ENCODE data around the gene BFSP2.

The BFSP2 gene

DNA sequence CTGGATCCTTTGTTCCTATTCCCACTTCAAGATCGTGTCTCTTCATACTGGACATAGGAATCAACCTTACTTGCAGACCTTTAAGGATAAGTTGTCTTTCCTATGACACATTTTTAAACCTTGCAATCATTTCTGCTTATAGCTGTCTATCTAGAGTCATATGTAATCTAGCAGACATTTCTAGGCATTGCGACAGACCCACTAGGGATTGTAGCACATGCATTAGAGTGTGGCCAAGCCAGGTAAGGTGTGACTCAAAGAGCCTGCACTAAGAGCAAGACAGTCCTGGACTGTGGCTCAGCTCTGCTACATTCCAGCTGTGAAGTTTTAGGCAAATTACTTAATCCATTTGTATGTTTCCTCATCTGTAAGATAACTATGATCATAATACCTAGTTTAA is 38.8 kb upstream of the BFSP2 start:
- TF ChIP-seq EZH2phosphoT487 (IDR thresholded peaks at IDR 0.05; ENCODE audit: low read length) (no peak), EZH2 (optimal IDR thresholded peaks at IDR 0.05; ENCODE audit: low read depth, low read length) (no peak)
- TF ChIP-seq, protein P1, sequence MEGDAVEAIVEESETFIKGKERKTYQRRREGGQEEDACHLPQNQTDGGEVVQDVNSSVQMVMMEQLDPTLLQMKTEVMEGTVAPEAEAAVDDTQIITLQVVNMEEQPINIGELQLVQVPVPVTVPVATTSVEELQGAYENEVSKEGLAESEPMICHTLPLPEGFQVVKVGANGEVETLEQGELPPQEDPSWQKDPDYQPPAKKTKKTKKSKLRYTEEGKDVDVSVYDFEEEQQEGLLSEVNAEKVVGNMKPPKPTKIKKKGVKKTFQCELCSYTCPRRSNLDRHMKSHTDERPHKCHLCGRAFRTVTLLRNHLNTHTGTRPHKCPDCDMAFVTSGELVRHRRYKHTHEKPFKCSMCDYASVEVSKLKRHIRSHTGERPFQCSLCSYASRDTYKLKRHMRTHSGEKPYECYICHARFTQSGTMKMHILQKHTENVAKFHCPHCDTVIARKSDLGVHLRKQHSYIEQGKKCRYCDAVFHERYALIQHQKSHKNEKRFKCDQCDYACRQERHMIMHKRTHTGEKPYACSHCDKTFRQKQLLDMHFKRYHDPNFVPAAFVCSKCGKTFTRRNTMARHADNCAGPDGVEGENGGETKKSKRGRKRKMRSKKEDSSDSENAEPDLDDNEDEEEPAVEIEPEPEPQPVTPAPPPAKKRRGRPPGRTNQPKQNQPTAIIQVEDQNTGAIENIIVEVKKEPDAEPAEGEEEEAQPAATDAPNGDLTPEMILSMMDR (IDR thresholded peaks at IDR 0.05; ENCODE audit: low read length) = no peak
- no peaks in the 10 kb centered on the region for H3K9me3 ChIP-seq (replicated peaks; ENCODE audit: insufficient read depth, low read length)
- no peak overlapping the region for H3K27ac ChIP-seq (ENCODE audit: low read length)
- H3K79me2 ChIP-seq (ENCODE audit: low read length) = no peaks in the 10 kb centered on the region
- H2AFZ ChIP-seq (ENCODE audit: low read length) = no peak overlapping the region
- H3K27me3 ChIP-seq (replicated peaks; ENCODE audit: insufficient read depth, low read length) = no peaks in the 10 kb centered on the region
- no peak for DNase-seq
- H3F3A ChIP-seq (ENCODE audit: insufficient read depth, low read length) = no peaks in the 10 kb centered on the region
- H3K36me3 ChIP-seq (replicated peaks; ENCODE audit: insufficient read depth, low read length) = no peaks in the 10 kb centered on the region
- H3K9ac ChIP-seq (ENCODE audit: low read length) = no peak overlapping the region
- no peak overlapping the region for H3K4me3 ChIP-seq (ENCODE audit: low read length)
- no peaks in the 10 kb centered on the region for H3K9me2 ChIP-seq (replicated peaks; ENCODE audit: insufficient read depth, low read length)
- H3K4me2 ChIP-seq (ENCODE audit: low read depth, low read length) = no peak overlapping the region
- H4K20me1 ChIP-seq (ENCODE audit: insufficient read depth, low read length) = no peaks in the 10 kb centered on the region
- H3K4me1 ChIP-seq (ENCODE audit: low read length) = no peaks in the 10 kb centered on the region

DNA sequence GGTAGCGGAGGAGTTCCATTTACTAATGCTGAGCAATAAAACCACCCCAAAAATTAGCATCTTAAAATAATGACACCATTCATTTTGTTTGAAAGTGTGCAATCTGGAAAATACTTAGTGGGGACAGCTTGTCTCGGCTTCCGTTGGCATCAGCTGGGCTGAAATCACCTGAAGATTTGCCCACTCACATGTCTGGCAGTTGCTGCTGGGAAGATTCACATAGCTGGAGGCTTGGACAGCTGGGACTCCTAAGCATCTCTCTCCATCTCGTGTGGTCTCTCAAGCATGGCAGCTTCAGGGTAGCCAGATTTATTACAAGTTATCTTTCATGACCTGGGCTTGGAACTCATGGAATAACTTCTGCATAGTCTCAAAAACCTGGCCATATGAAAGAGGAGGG is 38.4 kb upstream of the BFSP2 start:
- Histone ChIP-seq H3K27ac (ENCODE audit: low read length) (no peak overlapping the region), H3K4me3 (ENCODE audit: low read length) (no peak overlapping the region), H3K79me2 (ENCODE audit: low read length) (no peaks in the 10 kb centered on the region), H3K9me3 (replicated peaks; ENCODE audit: insufficient read depth, low read length) (no peaks in the 10 kb centered on the region), H3F3A (ENCODE audit: insufficient read depth, low read length) (no peaks in the 10 kb centered on the region), H3K4me1 (ENCODE audit: low read length) (no peaks in the 10 kb centered on the region), H2AFZ (ENCODE audit: low read length) (no peak overlapping the region), H3K4me2 (ENCODE audit: low read depth, low read length) (no peak overlapping the region), H3K9me2 (replicated peaks; ENCODE audit: insufficient read depth, low read length) (no peaks in the 10 kb centered on the region), H3K36me3 (replicated peaks; ENCODE audit: insufficient read depth, low read length) (no peaks in the 10 kb centered on the region), H3K27me3 (replicated peaks; ENCODE audit: insufficient read depth, low read length) (no peaks in the 10 kb centered on the region), H4K20me1 (ENCODE audit: insufficient read depth, low read length) (no peaks in the 10 kb centered on the region), H3K9ac (ENCODE audit: low read length) (no peak overlapping the region)
- DNase-seq = no peak
- TF ChIP-seq EZH2 (optimal IDR thresholded peaks at IDR 0.05; ENCODE audit: low read depth, low read length) = no peak

DNA sequence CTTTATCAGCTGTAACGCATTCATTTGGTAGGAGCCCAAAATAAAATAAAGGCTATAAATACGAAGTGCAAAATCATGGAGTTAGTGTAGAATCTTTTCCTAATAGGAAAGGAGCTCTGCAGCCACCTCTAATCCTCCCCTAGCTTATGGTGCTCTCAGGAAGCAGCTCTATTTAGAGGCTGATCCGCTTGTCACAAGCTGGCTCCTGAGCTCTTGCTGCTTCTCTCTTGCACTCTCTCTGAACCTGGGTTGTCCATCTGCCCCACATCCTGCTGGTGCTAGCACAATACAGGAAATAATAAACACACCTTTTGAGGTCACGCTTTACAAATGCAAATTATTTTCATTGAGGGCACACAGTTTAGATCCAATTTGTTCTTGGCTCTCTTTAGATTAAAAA is 37.3 kb upstream of the BFSP2 start:
- no peaks in the 10 kb centered on the region for H3K9me2 ChIP-seq (replicated peaks; ENCODE audit: insufficient read depth, low read length)
- no peaks in the 10 kb centered on the region for H3K9me3 ChIP-seq (replicated peaks; ENCODE audit: insufficient read depth, low read length)
- no peak overlapping the region for H3K4me2 ChIP-seq (ENCODE audit: low read depth, low read length)
- H3K4me3 ChIP-seq (ENCODE audit: low read length) = no peak overlapping the region
- H3K79me2 ChIP-seq (ENCODE audit: low read length) = no peaks in the 10 kb centered on the region
- no peaks in the 10 kb centered on the region for H3F3A ChIP-seq (ENCODE audit: insufficient read depth, low read length)
- no peaks in the 10 kb centered on the region for H3K27me3 ChIP-seq (replicated peaks; ENCODE audit: insufficient read depth, low read length)
- no peaks in the 10 kb centered on the region for H3K36me3 ChIP-seq (replicated peaks; ENCODE audit: insufficient read depth, low read length)
- H4K20me1 ChIP-seq (ENCODE audit: insufficient read depth, low read length) = no peaks in the 10 kb centered on the region
- no peak overlapping the region for H3K9ac ChIP-seq (ENCODE audit: low read length)
- H3K27ac ChIP-seq (ENCODE audit: low read length) = no peak overlapping the region
- no peak overlapping the region for H2AFZ ChIP-seq (ENCODE audit: low read length)
- H3K4me1 ChIP-seq (ENCODE audit: low read length) = no peaks in the 10 kb centered on the region
- no peak for DNase-seq
- TF ChIP-seq EZH2 (optimal IDR thresholded peaks at IDR 0.05; ENCODE audit: low read depth, low read length) (no peak), EZH2phosphoT487 (IDR thresholded peaks at IDR 0.05; ENCODE audit: low read length) (no peak)
- TF ChIP-seq, protein P1 (IDR thresholded peaks at IDR 0.05; ENCODE audit: low read length) = no peak

DNA sequence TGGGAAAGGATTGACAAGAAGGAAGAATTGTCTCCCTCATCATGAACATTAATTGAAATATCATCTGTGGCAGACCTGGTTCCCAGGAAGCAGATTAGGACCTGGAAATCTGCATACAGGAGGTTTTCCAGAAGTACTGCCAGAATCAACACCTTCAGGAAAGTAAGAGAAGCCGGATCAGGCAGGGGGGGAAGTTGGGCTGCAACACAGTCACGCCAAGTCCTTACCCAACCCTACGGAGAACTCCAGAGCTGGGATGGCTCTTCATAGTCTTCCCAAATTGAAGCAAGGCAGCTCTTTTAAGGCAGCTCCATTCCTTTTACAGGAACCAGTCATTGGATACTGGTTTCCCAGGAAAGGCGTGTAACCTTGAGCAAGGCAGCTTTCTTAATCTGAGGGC is 35.2 kb upstream of the BFSP2 start:
- Histone ChIP-seq H3K9me2 (replicated peaks; ENCODE audit: insufficient read depth, low read length) (no peaks in the 10 kb centered on the region), H2AFZ (ENCODE audit: low read length) (no peak overlapping the region), H3K4me3 (ENCODE audit: low read length) (no peak overlapping the region), H3K4me1 (ENCODE audit: low read length) (no peaks in the 10 kb centered on the region), H3K9me3 (replicated peaks; ENCODE audit: insufficient read depth, low read length) (no peaks in the 10 kb centered on the region), H3K79me2 (ENCODE audit: low read length) (no peaks in the 10 kb centered on the region), H3F3A (ENCODE audit: insufficient read depth, low read length) (no peaks in the 10 kb centered on the region), H3K9ac (ENCODE audit: low read length) (no peak overlapping the region), H3K4me2 (ENCODE audit: low read depth, low read length) (no peak overlapping the region), H3K27ac (ENCODE audit: low read length) (no peak overlapping the region), H3K27me3 (replicated peaks; ENCODE audit: insufficient read depth, low read length) (no peaks in the 10 kb centered on the region), H4K20me1 (ENCODE audit: insufficient read depth, low read length) (no peaks in the 10 kb centered on the region), H3K36me3 (replicated peaks; ENCODE audit: insufficient read depth, low read length) (no peaks in the 10 kb centered on the region)
- TF ChIP-seq, protein P1 (IDR thresholded peaks at IDR 0.05; ENCODE audit: low read length) = no peak
- TF ChIP-seq EZH2 (optimal IDR thresholded peaks at IDR 0.05; ENCODE audit: low read depth, low read length) (no peak), EZH2phosphoT487 (IDR thresholded peaks at IDR 0.05; ENCODE audit: low read length) (no peak)
- no peak for DNase-seq

Data from MM.1S (cell line).